Dendritic cell treated with granulocyte-macrophage colony-stimulating factor and Interleukin-4, amounts not matched to agents 40 ng/mL and 50 ng/mL, for 4 days (primary cell): ENCODE results near the gene MYCBP2.
"Not testable (repeated sequence)": the region's sequence is repeated elsewhere in the genome, so short reads cannot be mapped to it uniquely, and the experiment has no call there.

Experiments
- H3K27ac Mint-ChIP-seq: one replicate; pipeline ENCODE4 v1.8.0; 2022; ENCODE audit warnings: mild to moderate bottlenecking, mixed read lengths
- H3K27me3 Mint-ChIP-seq: one replicate; pipeline ENCODE4 v1.8.0; 2022; ENCODE audit warnings: mild to moderate bottlenecking, mixed read lengths
- H3K36me3 Mint-ChIP-seq: one replicate; pipeline ENCODE4 v1.8.0; 2022; ENCODE audit warnings: low read depth, mixed read lengths
- H3K4me1 Mint-ChIP-seq: one replicate; pipeline ENCODE4 v1.8.0; 2022; ENCODE audit warnings: low read depth, mixed read lengths
- H3K4me3 Mint-ChIP-seq: one replicate; pipeline ENCODE4 v1.8.0; 2022; ENCODE audit warnings: mild to moderate bottlenecking, moderate library complexity, mixed read lengths
- H3K9me3 Mint-ChIP-seq: one replicate; pipeline ENCODE4 v1.8.0; 2022; ENCODE audit warnings: mixed read lengths
- intact Hi-C: fragments of 100-400 bp; cut with micrococcal nuclease; formaldehyde crosslinking; loops from one replicate; pipeline ENCODE4 v1.15.0; 2022

Gene MYCBP2

GRCh38 chr13:77328819-77329132 is 1.9 kb upstream of the MYCBP2 start:
- H3K27ac Mint-ChIP-seq = peak overlapping the region; percentile 95
- H3K36me3 Mint-ChIP-seq = peaks cover 25% of the 10 kb centered on the region
- intact Hi-C loops = no loop called here
- no peaks in the 10 kb centered on the region for H3K9me3 Mint-ChIP-seq
- H3K4me1 Mint-ChIP-seq = peaks cover 31% of the 10 kb centered on the region
- H3K27me3 Mint-ChIP-seq = no peaks in the 10 kb centered on the region
- peak overlapping the region; percentile 93 for H3K4me3 Mint-ChIP-seq

- H3K27ac Mint-ChIP-seq = peak overlapping the region; percentile 96
- H3K9me3 Mint-ChIP-seq = no peaks in the 10 kb centered on the region
- peaks cover 25% of the 10 kb centered on the region for H3K36me3 Mint-ChIP-seq
- intact Hi-C loops = loop anchor here (2.0 kb wide), 1 partner anchor 153 kb away; no protein-coding TSS in a partner anchor
- peaks cover 50% of the 10 kb centered on the region for H3K4me1 Mint-ChIP-seq
- no peaks in the 10 kb centered on the region for H3K27me3 Mint-ChIP-seq
- peak overlapping the region; percentile 98 for H3K4me3 Mint-ChIP-seq
Measured at GRCh38 chr13:77325371-77325980, 1.4 kb downstream of the MYCBP2 start.

DNA sequence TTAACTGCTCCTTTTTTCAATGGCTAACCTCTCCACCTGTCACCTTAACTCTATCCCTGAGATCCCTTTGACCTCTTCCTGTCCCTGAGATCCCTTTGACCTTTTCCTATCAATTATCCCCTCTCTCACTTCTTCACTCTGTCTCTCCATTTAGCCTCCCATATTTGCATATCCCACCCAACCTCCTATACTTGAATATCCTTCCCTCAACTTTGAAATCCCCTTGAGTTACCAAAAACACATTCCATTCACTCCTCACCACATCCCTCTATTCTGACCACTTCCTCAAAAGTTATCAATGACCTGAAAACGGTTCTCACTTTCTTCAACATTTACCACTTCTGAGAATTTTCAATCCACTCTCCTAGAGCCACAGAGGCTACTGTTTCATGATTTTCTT is 3.0 kb downstream of the MYCBP2 start:
- H3K4me3 Mint-ChIP-seq = no peak overlapping the region
- H3K9me3 Mint-ChIP-seq = no peaks in the 10 kb centered on the region
- peaks cover 58% of the 10 kb centered on the region for H3K4me1 Mint-ChIP-seq
- intact Hi-C loops = loop anchor here (2.0 kb wide), 1 partner anchor 155 kb away; no protein-coding TSS in a partner anchor
- H3K27me3 Mint-ChIP-seq = no peaks in the 10 kb centered on the region
- peaks cover 15% of the 10 kb centered on the region for H3K36me3 Mint-ChIP-seq
- H3K27ac Mint-ChIP-seq = peak overlapping the region; percentile 0

- H3K4me1 Mint-ChIP-seq = peaks cover 63% of the 10 kb centered on the region
- H3K9me3 Mint-ChIP-seq = no peaks in the 10 kb centered on the region
- peaks cover 10% of the 10 kb centered on the region for H3K36me3 Mint-ChIP-seq
- no peaks in the 10 kb centered on the region for H3K27me3 Mint-ChIP-seq
- H3K27ac Mint-ChIP-seq = no peak overlapping the region
- H3K4me3 Mint-ChIP-seq = no peak overlapping the region
- intact Hi-C loops = no loop called here
Measured at GRCh38 chr13:77319536-77319935, 7.4 kb downstream of the MYCBP2 start.

- Mint-ChIP-seq H3K4me1 (peaks cover 64% of the 10 kb centered on the region), H3K27ac (no peak overlapping the region), H3K4me3 (no peak overlapping the region), H3K27me3 (no peaks in the 10 kb centered on the region), H3K9me3 (no peaks in the 10 kb centered on the region), H3K36me3 (peaks cover 10% of the 10 kb centered on the region)
- intact Hi-C loops = no loop called here
Measured at GRCh38 chr13:77318741-77319140, 8.2 kb downstream of the MYCBP2 start.

- Mint-ChIP-seq H3K4me3 (no peak overlapping the region), H3K27ac (no peak overlapping the region), H3K27me3 (no peaks in the 10 kb centered on the region), H3K9me3 (no peaks in the 10 kb centered on the region), H3K4me1 (peaks cover 59% of the 10 kb centered on the region), H3K36me3 (peaks cover 10% of the 10 kb centered on the region)
- intact Hi-C loops = no loop called here
Measured at GRCh38 chr13:77316430-77316829, 10.5 kb downstream of the MYCBP2 start.

DNA sequence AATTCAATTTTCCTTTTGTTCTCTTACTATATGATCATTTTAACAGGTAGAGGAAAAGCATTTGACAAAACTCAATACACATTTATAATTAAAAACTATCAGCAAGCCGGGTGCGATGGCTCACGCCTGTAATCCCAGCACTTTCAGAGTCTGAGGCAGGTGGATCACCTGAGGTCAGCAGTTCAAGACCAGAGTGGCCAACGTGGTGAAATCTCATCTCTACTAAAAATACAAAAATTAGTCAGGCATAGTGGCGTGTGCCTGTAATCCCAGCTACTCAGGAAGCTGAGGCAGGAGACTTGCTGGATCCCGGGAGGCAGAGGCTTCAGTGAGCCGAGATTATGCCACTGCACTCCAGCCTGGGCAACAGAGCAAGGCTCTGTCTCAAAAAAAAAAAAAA is 11.4 kb downstream of the MYCBP2 start:
- H3K27ac Mint-ChIP-seq, intact Hi-C loops, H3K9me3 Mint-ChIP-seq, H3K27me3 Mint-ChIP-seq, H3K4me3 Mint-ChIP-seq: not testable (repeated sequence)
- Mint-ChIP-seq H3K4me1 (peaks cover 67% of the 10 kb centered on the region), H3K36me3 (peaks cover 10% of the 10 kb centered on the region)

- no peak overlapping the region for H3K4me3 Mint-ChIP-seq
- peaks cover 10% of the 10 kb centered on the region for H3K36me3 Mint-ChIP-seq
- intact Hi-C loops = no loop called here
Measured at GRCh38 chr13:77313923-77314322, 13.0 kb downstream of the MYCBP2 start.

GRCh38 chr13:77312311-77312710 is 14.6 kb downstream of the MYCBP2 start:
- intact Hi-C loops = no loop called here
- Mint-ChIP-seq H3K27me3 (no peaks in the 10 kb centered on the region), H3K27ac (no peak overlapping the region), H3K4me3 (no peak overlapping the region), H3K4me1 (peaks cover 82% of the 10 kb centered on the region), H3K36me3 (peaks cover 7% of the 10 kb centered on the region), H3K9me3 (no peaks in the 10 kb centered on the region)

More at GRCh38 chr13:77313923-77314322, 13.0 kb downstream of the MYCBP2 start:
- Mint-ChIP-seq H3K9me3 (no peaks in the 10 kb centered on the region), H3K4me1 (peaks cover 68% of the 10 kb centered on the region), H3K27ac (no peak overlapping the region), H3K27me3 (no peaks in the 10 kb centered on the region)

DNA sequence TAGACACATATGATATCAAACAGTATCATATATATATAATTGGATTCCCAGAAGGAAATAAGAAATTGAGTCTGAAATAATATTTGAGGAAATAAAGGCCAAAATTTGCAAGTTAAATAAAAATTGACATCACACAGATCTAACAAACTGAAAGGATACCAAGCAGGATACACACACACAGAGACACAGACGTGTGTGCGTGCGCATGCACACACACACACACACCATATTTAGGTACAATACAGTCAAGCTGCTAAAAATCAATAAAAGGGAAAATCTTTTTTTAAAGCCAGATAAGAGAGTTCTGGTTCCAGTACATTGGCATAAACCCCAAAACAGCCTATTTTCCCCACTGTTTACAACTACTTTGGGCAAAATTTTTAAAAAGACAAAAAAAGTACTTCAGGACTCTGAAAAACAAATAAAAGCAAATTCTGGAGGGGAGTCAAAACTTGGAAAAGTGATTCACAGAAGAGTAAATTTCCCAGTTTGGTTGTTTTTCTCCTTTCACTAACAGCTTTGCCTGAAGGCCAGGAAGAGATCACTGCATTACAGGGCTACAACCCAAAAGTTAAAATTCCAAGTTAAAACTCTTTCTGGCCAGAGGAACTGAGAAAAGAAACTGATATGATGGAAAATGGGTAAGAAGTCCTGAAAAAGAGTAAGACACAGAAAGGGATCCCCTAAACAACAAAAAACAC is 16.2 kb downstream of the MYCBP2 start:
- intact Hi-C loops = no loop called here
- peak overlapping the region; percentile 59 for H3K27ac Mint-ChIP-seq

GRCh38 chr13:77310161-77310560 is 16.7 kb downstream of the MYCBP2 start:
- intact Hi-C loops = no loop called here
- no peak overlapping the region for H3K27ac Mint-ChIP-seq

More for the DNA sequence above, 16.2 kb downstream of the MYCBP2 start:
- Mint-ChIP-seq H3K4me3 (no peak overlapping the region), H3K9me3 (no peaks in the 10 kb centered on the region), H3K36me3 (no peaks in the 10 kb centered on the region), H3K4me1 (peaks cover 80% of the 10 kb centered on the region), H3K27me3 (no peaks in the 10 kb centered on the region)

DNA sequence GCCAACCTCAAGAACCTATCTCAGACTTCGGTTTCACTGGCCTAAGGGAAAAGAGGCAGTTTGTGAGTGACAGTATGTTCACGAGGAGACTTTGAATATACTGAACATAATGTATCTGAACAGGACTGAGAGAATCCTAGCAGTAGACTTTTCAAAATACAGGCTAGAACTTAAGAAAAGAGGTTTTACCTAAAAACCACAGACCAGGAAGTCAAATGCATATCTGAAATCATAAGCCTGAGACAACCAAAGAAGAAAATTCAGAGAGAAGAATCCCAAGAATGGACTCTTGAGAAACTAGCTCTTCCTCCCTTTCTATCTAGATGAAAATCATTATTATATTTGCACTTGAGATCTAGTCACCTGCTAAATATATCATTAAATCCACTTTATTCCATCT is 17.6 kb downstream of the MYCBP2 start:
- no peaks in the 10 kb centered on the region for H3K9me3 Mint-ChIP-seq
- no peak overlapping the region for H3K4me3 Mint-ChIP-seq
- peak overlapping the region; percentile 17 for H3K27ac Mint-ChIP-seq
- H3K27me3 Mint-ChIP-seq = no peaks in the 10 kb centered on the region
- no peaks in the 10 kb centered on the region for H3K36me3 Mint-ChIP-seq
- peaks cover 86% of the 10 kb centered on the region for H3K4me1 Mint-ChIP-seq
- intact Hi-C loops = no loop called here

More at GRCh38 chr13:77310161-77310560, 16.7 kb downstream of the MYCBP2 start:
- H3K27me3 Mint-ChIP-seq = no peaks in the 10 kb centered on the region
- H3K4me3 Mint-ChIP-seq = no peak overlapping the region
- H3K9me3 Mint-ChIP-seq = no peaks in the 10 kb centered on the region
- H3K36me3 Mint-ChIP-seq = no peaks in the 10 kb centered on the region
- H3K4me1 Mint-ChIP-seq = peaks cover 85% of the 10 kb centered on the region

- Mint-ChIP-seq H3K9me3 (no peaks in the 10 kb centered on the region), H3K27me3 (no peaks in the 10 kb centered on the region), H3K36me3 (no peaks in the 10 kb centered on the region), H3K27ac (peak overlapping the region; percentile 59), H3K4me3 (no peak overlapping the region), H3K4me1 (peaks cover 81% of the 10 kb centered on the region)
- intact Hi-C loops = no loop called here
Measured at GRCh38 chr13:77306458-77306857, 20.4 kb downstream of the MYCBP2 start.

- H3K36me3 Mint-ChIP-seq = no peaks in the 10 kb centered on the region
- no peaks in the 10 kb centered on the region for H3K27me3 Mint-ChIP-seq
- intact Hi-C loops = no loop called here
- no peak overlapping the region for H3K4me3 Mint-ChIP-seq
- peaks cover 81% of the 10 kb centered on the region for H3K4me1 Mint-ChIP-seq
- no peaks in the 10 kb centered on the region for H3K9me3 Mint-ChIP-seq
- H3K27ac Mint-ChIP-seq = peak overlapping the region; percentile 63
Measured at GRCh38 chr13:77305266-77305665, 21.6 kb downstream of the MYCBP2 start.
